Natural killer cell treated with Interleukin-12 subunit alpha and Interleukin-12 subunit beta and Interleukin-15 and Interleukin-18, amount 100 ng/mL, for 72 hours (primary cell): ENCODE measurements around the gene BMP5. TPM values are rescaled to one million over a fixed set of nuclear protein-coding genes. Genes with fewer than 3 reads are reported as not detected.

Experiments used
- ATAC-seq, 2 donors: fragments of 150-1000 bp; cut with Tn5 transposase in 1 of 2; sonication (Bioruptor Pico), chemical (Tn5 transposase) in 1 of 2; 2 replicates each; pipeline ENCODE4 v1.10.0; 2021
- DNase-seq: peaks from one replicate; pipeline ENCODE4 v3.0.0; 2022; ENCODE audit warnings: low spot score
- H3K27ac Mint-ChIP-seq, 2 donors: 1 replicate in 1 of 2; 2 replicates in 1 of 2; pipeline ENCODE4 v1.8.0; 2022; ENCODE audit warnings: mixed read lengths in 2 of 2, mild to moderate bottlenecking in 1 of 2, moderate library complexity in 1 of 2
- H3K27me3 Mint-ChIP-seq, 2 donors: 1 replicate in 1 of 2; 2 replicates in 1 of 2; pipeline ENCODE4 v1.8.0; 2022; ENCODE audit warnings: mixed read lengths in 2 of 2
- H3K36me3 Mint-ChIP-seq: one replicate; pipeline ENCODE4 v1.8.0; 2022; ENCODE audit warnings: mixed read lengths
- H3K4me1 Mint-ChIP-seq, 2 donors: 1 replicate in 1 of 2; 2 replicates in 1 of 2; pipeline ENCODE4 v1.8.0; 2022; ENCODE audit warnings: low read depth in 2 of 2, mixed read lengths in 2 of 2, mild to moderate bottlenecking in 1 of 2
- H3K4me3 Mint-ChIP-seq: one replicate; pipeline ENCODE4 v1.8.0; 2022; ENCODE audit warnings: mixed read lengths
- H3K9me3 Mint-ChIP-seq: 2 replicates; pipeline ENCODE4 v1.8.0; 2022; ENCODE audit warnings: mixed read lengths
- total RNA-seq, 2 donors: library from RNA; stranded (reverse); gene quantifications; one replicate each; pipeline ENCODE4 v1.2.3, GENCODE V29; 2022

BMP5 gene
- total RNA-seq, 2 donors from 2014 or later, result not detected

DNA sequence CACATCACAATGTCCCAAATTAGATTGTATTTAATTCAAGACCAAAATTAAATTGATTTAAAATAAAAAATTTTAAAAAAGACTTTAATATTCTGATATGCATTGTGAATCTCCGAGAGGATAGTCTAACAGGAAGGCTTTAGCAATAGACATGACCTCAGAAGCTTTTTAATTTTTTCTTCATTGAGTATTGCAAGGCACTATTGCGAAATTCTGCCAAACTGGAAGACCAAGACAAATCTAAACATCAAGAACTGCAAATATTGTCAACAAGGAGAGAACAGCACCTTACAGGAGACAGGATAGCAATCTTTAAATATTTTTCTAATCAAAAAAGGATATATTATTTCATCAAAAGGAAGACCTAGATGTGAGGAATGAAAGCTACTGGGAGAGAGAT is 56.9 kb downstream of the BMP5 start:
- Mint-ChIP-seq H3K27ac (no peak overlapping the region), H3K27me3 (no peaks in the 10 kb centered on the region), H3K36me3 (no peaks in the 10 kb centered on the region), H3K4me3 (no peak overlapping the region), H3K4me1 (no peaks in the 10 kb centered on the region), H3K9me3 (peaks cover 4% of the 10 kb centered on the region)
- DNase-seq (no peak), ATAC-seq (no peak)

DNA sequence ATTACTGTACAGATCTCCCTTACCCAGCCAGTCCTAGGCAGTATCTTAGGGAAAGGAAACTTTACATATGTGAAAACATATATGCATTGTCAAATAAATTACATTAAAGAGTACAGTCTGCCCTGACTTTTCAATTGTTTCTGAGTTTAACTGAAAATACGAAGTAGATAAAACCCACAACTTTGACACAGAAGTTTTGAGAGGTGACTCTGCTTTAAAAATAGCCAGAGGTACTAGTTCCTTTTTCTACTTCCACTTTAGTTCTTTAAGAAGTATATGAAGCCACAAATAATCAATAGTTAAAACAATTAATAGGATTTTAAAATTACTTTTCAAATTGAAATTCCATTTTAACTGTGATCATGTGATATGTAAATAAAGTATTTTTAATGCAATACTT is 62.9 kb downstream of the BMP5 start:
- H3K36me3 Mint-ChIP-seq, result no peaks in the 10 kb centered on the region
- H3K9me3 Mint-ChIP-seq, result peaks cover 6% of the 10 kb centered on the region
- no peaks in the 10 kb centered on the region for H3K4me1 Mint-ChIP-seq
- no peak overlapping the region for H3K27ac Mint-ChIP-seq
- H3K27me3 Mint-ChIP-seq, result no peaks in the 10 kb centered on the region
- H3K4me3 Mint-ChIP-seq, result no peak overlapping the region
- ATAC-seq, result no peak
- DNase-seq, result no peak

DNA sequence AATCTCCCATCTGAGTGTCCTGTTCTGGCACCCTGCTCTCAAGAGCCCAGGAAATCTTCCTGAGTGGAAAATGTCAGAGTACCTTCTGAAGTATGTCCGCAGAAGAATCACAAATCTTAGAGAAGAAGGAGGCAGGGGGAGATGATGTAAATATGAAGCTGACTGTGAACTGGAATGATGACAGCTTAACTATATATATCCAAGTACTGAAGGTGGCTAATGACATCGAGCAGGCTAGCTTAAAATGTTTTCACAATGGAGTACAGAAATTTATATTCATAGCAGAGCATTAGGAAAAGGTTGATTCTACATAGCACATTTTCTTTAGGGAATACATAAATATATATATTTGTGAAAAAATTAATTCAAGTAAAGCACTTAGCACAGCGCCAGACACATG is 64.3 kb downstream of the BMP5 start:
- no peaks in the 10 kb centered on the region for H3K27me3 Mint-ChIP-seq
- H3K27ac Mint-ChIP-seq, result no peak overlapping the region
- peaks cover 3% of the 10 kb centered on the region for H3K9me3 Mint-ChIP-seq
- no peaks in the 10 kb centered on the region for H3K4me1 Mint-ChIP-seq
- DNase-seq (no peak), ATAC-seq (no peak)
- H3K36me3 Mint-ChIP-seq, result no peaks in the 10 kb centered on the region
- no peak overlapping the region for H3K4me3 Mint-ChIP-seq

DNA sequence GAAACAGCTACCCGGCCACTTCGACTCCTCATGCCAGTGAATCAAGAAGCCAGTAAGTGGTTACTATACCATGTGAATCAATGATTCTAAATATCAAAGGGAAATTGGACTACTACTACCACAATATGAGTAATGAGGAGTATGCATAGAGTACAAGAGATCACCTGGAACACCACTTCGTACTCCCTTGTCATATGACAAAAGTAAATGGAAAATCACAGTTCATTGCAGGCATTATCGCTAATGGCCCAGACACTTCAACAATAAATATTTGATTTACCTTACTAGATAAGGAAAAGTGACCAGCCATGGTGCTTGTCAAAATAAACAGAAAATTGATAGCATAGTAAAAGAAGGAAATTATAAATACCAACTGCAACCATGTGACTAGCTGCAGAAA is 73.1 kb downstream of the BMP5 start:
- ATAC-seq (no peak), DNase-seq (no peak)
- Mint-ChIP-seq H3K27me3 (no peaks in the 10 kb centered on the region), H3K9me3 (peaks cover 13% of the 10 kb centered on the region), H3K4me1 (no peaks in the 10 kb centered on the region), H3K36me3 (no peaks in the 10 kb centered on the region), H3K27ac (no peak overlapping the region), H3K4me3 (no peak overlapping the region)

DNA sequence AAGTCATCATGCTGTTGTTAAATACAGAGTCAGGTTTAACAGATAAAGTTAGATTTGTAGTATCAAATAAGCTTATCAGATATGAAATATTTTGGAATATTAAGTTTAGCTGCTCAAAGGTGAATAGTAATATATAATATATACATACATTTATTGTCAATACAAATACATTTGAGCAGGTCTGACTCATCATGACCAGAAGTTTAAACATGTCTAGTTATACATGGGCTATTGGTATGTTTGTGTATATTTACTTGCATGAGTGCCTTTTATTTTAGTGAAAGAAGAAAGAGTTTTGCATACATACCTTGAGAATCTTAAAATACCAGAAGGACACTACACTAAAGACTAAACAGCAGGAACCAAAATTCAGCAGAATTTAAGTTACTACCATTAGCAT is 76.8 kb downstream of the BMP5 start:
- no peaks in the 10 kb centered on the region for H3K36me3 Mint-ChIP-seq
- DNase-seq, result no peak
- H3K4me1 Mint-ChIP-seq, result no peaks in the 10 kb centered on the region
- H3K27me3 Mint-ChIP-seq, result no peaks in the 10 kb centered on the region
- no peak overlapping the region for H3K4me3 Mint-ChIP-seq
- H3K27ac Mint-ChIP-seq, result no peak overlapping the region
- no peak for ATAC-seq
- H3K9me3 Mint-ChIP-seq, result peaks cover 5% of the 10 kb centered on the region

DNA sequence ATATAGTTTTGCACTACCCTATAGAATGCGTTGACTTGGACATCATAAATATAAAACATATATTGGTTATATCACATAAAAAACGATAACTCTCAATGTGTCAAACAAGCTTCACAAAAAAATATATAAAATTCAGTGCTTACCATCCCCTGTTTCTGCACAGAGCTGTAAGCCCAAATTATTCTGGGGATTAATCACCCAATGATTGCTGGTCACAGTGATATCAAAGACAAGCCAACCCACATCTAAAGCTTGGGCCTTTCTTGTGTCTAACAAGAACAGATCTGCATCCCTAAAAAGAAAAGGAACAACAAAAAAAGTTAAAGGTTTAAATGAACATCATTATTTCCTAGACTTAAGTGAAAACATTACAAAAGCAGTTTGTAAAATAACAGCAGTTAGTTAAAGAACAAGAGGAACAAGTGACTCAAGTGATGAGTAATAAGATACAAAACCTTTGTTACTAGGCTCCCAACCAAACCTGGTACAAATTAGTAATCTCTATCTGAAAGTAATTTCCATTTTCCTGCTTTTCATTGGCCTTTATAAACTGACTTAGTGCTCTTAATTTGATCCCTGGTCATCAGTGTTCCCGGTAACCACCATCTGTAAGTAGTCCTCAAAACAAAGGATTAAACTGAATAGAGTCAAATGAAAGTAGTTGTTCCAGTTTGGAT is 81.1 kb downstream of the BMP5 start:
- ATAC-seq, result no peak
- no peak overlapping the region for H3K4me3 Mint-ChIP-seq
- no peak overlapping the region for H3K27ac Mint-ChIP-seq
- peaks cover 8% of the 10 kb centered on the region for H3K9me3 Mint-ChIP-seq
- no peak for DNase-seq
- H3K4me1 Mint-ChIP-seq, result no peaks in the 10 kb centered on the region
- no peaks in the 10 kb centered on the region for H3K36me3 Mint-ChIP-seq
- no peaks in the 10 kb centered on the region for H3K27me3 Mint-ChIP-seq

DNA sequence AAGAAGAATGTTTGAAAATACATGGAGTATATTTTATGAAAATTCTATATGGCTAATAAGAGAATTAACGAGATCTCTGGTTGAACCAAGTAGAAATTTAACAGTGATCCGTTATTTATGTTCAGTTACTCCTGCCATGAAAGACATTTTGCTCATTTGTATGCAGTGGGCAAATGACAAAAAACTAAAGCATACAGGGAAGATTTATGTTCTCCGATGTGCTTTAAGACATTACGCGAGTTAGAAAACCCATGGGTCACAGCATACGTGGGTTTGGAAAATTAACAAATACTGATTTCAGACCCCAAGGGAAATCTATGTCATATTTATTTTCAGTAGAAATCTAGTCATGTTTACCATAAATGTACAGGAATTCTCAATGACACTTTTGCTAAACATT is 90.1 kb downstream of the BMP5 start:
- H3K36me3 Mint-ChIP-seq, result no peaks in the 10 kb centered on the region
- H3K9me3 Mint-ChIP-seq, result no peaks in the 10 kb centered on the region
- H3K27ac Mint-ChIP-seq, result no peak overlapping the region
- DNase-seq, result no peak
- no peak for ATAC-seq
- H3K27me3 Mint-ChIP-seq, result no peaks in the 10 kb centered on the region
- H3K4me3 Mint-ChIP-seq, result no peak overlapping the region
- no peaks in the 10 kb centered on the region for H3K4me1 Mint-ChIP-seq

DNA sequence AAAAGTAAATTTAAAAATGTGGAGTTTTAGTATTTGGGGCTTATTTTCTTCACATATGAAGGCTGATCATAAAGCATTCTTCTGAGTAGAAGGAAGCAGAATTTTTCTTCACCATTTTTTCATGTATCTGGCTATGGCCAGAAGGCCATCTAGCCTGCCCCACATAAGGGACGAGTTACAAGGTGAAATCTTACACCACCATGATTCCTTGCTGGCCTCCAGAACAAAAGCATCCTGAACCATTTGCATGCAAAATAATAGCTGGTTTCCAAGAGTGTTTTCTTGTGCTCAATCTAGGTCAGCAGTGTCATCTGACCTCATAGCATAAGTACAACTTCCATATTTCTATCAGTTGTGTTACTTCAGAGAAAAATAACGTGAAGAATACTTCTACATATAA is 93.1 kb downstream of the BMP5 start:
- no peak for ATAC-seq

DNA sequence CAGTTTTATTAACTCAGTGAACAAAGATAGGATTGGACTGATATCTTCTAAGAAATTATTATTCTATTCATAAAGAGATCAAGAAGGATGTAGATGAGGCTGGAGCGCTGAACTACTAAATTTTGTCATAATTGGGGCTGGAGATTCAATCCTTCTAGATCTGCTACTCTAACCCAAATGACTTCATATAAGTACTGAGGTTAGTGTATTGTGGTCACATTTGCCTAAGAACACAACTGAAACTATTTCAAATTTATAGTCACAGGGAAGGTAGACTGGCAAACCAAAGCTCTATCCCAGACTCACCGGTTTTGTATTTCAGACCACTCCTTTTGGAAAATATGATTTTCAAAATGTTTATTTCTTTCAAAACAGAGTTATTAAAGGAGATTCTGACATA is 96.7 kb downstream of the BMP5 start:
- no peak for ATAC-seq
- Mint-ChIP-seq H3K4me1 (no peaks in the 10 kb centered on the region), H3K4me3 (no peak overlapping the region)

More for the DNA sequence above, 93.1 kb downstream of the BMP5 start:
- Mint-ChIP-seq H3K36me3 (peaks cover 6% of the 10 kb centered on the region), H3K27ac (no peak overlapping the region), H3K4me3 (no peak overlapping the region), H3K4me1 (no peaks in the 10 kb centered on the region), H3K27me3 (no peaks in the 10 kb centered on the region), H3K9me3 (peaks cover 11% of the 10 kb centered on the region)
- no peak for DNase-seq

DNA sequence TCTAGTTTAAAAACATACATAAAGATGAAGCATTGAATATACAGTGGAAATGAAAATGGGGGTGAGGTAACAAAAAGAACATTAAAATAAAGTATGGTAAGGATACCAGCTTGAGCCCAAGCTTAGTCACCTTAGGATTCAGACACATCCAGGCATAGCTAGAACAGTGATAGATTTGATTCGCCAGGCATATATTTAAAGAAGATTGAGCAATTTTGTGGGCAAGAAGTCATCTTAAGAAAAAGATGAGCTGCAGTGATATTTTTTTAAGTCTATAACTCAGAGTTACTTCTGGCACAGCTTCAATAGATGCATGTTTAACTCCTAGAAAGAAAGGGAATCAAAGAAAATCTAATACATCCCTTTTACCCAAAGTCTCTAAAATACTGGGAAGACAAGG is 97.9 kb downstream of the BMP5 start:
- Mint-ChIP-seq H3K4me1 (no peaks in the 10 kb centered on the region), H3K4me3 (no peak overlapping the region), H3K27ac (no peak overlapping the region), H3K9me3 (peaks cover 14% of the 10 kb centered on the region), H3K27me3 (no peaks in the 10 kb centered on the region), H3K36me3 (peaks cover 6% of the 10 kb centered on the region)
- DNase-seq, result no peak
- no peak for ATAC-seq

More for the DNA sequence above, 96.7 kb downstream of the BMP5 start:
- DNase-seq, result no peak
- Mint-ChIP-seq H3K27ac (no peak overlapping the region), H3K27me3 (no peaks in the 10 kb centered on the region), H3K9me3 (peaks cover 11% of the 10 kb centered on the region), H3K36me3 (peaks cover 6% of the 10 kb centered on the region)

DNA sequence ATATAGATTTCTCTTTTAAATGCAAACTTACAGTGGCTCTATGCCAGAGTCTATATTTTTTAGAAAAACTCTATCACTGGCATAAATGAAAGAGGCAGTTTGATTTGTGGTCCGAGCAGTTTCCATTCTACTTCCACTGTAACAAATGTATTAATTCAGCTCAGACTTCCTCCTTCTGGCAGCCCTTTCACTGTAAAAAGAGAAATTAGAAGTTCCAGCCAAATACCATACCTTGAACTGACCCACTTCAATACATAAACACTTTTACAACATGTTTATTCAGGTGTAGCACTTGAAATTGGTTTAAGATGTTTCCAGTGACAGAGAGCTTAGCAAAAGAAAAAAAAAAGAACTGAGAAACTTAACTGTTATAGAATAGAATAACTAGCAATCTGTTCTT is 99.3 kb downstream of the BMP5 start:
- Mint-ChIP-seq H3K36me3 (peaks cover 6% of the 10 kb centered on the region), H3K27me3 (no peaks in the 10 kb centered on the region), H3K4me1 (no peaks in the 10 kb centered on the region)

DNA sequence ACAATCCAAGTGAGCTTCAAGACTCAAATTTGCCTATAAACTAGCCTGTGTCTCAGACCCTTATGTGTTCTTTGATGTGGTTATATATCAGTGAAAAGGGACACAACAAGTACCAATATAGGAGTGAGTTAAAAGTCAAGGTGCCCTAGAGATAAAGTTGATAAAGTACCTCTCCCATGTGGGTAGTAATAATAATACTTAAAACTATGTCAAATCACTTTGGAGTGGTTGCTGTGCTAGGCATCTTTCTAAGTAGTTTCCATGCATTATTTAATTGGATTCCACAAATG is 100.4 kb downstream of the BMP5 start:
- Mint-ChIP-seq H3K9me3 (peaks cover 22% of the 10 kb centered on the region), H3K27ac (no peak overlapping the region), H3K4me1 (no peaks in the 10 kb centered on the region), H3K27me3 (no peaks in the 10 kb centered on the region), H3K4me3 (no peak overlapping the region), H3K36me3 (peaks cover 6% of the 10 kb centered on the region)
- DNase-seq, result no peak
- ATAC-seq, result no peak

More for the DNA sequence above, 99.3 kb downstream of the BMP5 start:
- ATAC-seq, result no peak
- Mint-ChIP-seq H3K27ac (no peak overlapping the region), H3K9me3 (peaks cover 18% of the 10 kb centered on the region), H3K4me3 (no peak overlapping the region)
- DNase-seq, result no peak

DNA sequence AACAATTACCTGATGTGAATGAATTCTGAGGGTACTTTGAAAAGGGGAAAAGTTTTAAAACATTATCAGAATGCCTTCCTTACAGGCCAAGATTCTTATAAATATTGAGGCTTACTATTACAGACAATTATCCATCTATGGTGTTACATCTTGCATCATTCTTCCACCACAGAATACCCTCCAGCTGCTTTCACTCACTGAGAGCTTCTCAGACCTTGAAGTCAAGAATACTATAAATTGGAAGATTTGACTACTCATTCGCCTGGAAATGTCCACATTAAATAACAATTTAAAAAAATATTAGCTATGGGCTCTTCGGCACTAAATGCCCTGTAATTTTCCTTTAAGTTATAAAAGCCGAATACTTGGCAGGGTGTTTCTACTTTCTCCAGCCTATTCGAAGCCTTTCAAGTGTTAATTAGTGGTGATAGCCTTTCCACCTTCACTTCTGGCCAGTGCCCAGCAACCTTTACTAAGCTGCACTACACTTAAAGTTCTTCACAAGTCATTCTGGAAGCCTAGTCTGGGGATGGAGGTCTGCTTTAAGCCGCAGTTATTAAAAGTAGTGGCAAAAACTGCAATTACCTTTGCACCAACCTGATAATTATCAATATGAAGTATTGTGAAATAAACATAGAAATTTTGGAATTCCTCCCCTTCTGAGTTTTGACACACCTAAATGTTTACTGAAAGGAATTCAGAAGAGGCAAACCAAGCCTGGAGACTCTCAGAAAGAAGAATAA is 100.9 kb downstream of the BMP5 start:
- Mint-ChIP-seq H3K4me1 (no peaks in the 10 kb centered on the region), H3K4me3 (no peak overlapping the region), H3K27ac (no peak overlapping the region), H3K9me3 (peaks cover 24% of the 10 kb centered on the region), H3K36me3 (peaks cover 6% of the 10 kb centered on the region), H3K27me3 (no peaks in the 10 kb centered on the region)
- no peak for ATAC-seq
- DNase-seq, result no peak

DNA sequence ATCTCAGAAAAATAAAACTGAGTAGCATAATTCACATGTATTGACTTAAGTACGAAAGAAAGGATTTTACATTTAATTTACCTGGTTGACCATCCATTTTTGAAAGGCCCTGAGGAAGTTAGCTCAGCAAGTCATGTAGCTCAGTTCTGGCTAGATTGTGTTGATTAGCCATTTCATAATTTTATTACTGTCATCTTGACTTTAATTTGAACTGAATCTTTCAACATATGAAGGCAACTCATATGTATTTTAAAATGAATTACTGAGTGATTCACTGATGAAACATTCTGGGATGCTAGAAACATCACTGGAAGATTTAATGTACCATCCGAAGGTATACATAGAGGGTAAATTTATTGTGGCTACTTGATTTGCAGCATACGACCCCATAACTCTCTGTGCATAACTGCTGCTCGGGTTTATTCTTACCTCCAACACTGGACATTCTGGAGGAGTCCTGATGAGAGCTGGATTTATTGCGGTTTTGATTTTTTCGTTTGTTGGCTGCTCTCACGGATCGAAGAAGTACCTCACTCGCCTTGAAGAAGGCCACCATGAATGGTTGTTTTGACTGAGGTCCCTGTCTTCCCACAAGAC is 101.7 kb downstream of the BMP5 start:
- ATAC-seq (no peak), DNase-seq (no peak)
- H3K4me1 Mint-ChIP-seq, result no peaks in the 10 kb centered on the region
- H3K27me3 Mint-ChIP-seq, result no peaks in the 10 kb centered on the region
- H3K36me3 Mint-ChIP-seq, result peaks cover 6% of the 10 kb centered on the region
- H3K9me3 Mint-ChIP-seq, result peaks cover 21% of the 10 kb centered on the region
- no peak overlapping the region for H3K27ac Mint-ChIP-seq
- no peak overlapping the region for H3K4me3 Mint-ChIP-seq
